ENCODE results near the gene CYP19A1. TPM values are rescaled to one million over a fixed set of nuclear protein-coding genes. Genes with fewer than 3 reads are reported as not detected.

CYP19A1 gene
- 0.83 and 1.1 TPM in 2 replicates for total RNA-seq

DNA sequence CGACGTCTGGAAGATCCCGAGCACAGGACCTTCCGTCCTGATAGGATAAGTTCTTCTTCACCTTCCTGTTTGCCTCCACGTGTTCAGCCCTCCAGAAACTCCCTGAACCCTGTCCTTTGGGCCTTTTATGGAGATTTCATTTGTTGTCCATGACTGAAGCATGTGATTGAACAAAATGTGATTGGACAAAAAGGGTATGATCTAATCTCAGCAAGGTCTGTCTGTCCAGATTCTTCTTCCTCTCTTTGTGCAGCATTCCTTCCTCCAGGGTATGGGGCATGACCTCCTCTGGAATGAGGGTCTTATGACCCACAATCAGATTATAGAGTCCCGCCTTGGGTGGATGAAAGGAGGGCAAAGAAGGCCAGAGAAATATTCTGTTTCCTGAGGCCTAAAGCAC lies at the start of gene CYP19A1:
Gene CYP19A1 (minus strand): TSS at position 101 of the 400 bp plus-strand sequence. CDS start 95,684 bp downstream, outside the sequence.

DNA sequence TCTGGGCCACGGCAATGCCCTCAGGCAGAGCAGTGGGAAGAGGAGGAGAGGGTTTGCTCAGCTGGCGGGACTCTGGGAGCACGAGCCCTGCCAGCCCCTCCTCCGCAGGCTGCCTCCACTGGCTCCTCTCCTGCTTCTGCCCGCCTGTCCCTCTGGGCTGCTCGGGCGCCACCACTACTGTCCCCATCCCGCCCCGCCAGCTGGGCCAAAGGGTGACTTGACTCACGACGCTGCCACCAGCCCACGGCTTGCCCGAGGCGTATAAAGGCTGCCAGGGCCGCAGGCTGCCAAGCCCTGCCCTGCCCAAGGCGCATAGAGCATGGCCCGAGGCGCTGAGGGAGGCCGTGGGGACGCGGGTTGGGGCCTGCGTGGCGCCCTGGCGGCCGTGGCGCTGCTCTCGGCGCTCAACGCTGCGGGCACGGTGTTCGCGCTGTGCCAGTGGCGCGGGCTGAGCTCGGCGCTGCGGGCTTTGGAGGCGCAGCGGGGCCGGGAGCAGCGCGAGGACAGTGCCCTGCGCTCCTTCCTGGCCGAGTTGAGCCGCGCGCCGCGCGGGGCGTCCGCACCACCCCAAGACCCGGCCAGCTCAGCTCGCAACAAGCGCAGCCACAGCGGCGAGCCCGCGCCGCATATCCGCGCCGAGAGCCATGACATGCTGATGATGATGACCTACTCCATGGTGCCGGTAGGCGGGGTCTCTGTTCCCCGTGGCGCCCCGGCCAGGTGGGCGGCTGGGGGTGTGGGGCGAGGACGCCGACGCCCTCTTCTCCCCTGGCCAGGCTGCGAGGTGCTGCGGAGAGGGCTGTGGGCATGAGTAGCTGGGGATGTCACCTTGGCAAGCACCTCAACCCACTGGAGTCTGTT lies 3.2 kb upstream of the CYP19A1 start, which contains the start of gene GLDN:
Gene GLDN (plus strand): TSS at position 290 of the 861 bp plus-strand sequence. CDS start 30 bp downstream, at position 320.

Other genes with a start within 250 kb of the CYP19A1 start
- gene TNFAIP8L3, start 243.7 kb downstream of the CYP19A1 start, total RNA-seq, result 6.6 and 11.5 TPM in 2 replicates
- 0.19 and 2.5 TPM in 2 replicates for gene GLDN, start 3.1 kb upstream of the CYP19A1 start, total RNA-seq

All from cardiac ventricle fibroblast (primary cell).